HepG2 (cell line): ENCODE data around the gene FEM1C. TPM values are rescaled to one million over a fixed set of nuclear protein-coding genes. Genes with fewer than 3 reads are reported as not detected.

ENCODE experiments used
- ATAC-seq: fragments of 200-7000 bp; cut with Tn5 transposase; 3 replicates; pipeline ENCODE4 v1.9.1; 2020; ENCODE audit warnings: mild to moderate bottlenecking, moderate library complexity
- BruUV-seq: library from RNA; stranded (reverse); fragments of 400-500 nt; replicated peaks from 2 replicates; lab custom pipeline; 2021; lab: Mats Ljungman, UMichigan
- CTCF ChIA-PET: fragments of 300-600 bp; formaldehyde crosslinking; extraction: SDS; loops from one replicate; lab custom pipeline; 2021; ENCODE audit warnings: low total read pairs, inconsistent platforms, low intra/inter-chr PET ratio; lab: Yijun Ruan, JAX
- POLR2A ChIA-PET: fragments of 350-600 bp; sonication (Branson Sonifier 250); formaldehyde crosslinking; loops from one replicate; lab custom pipeline; 2020; ENCODE audit warnings: antibody characterized with exemption, inconsistent platforms; lab: Yijun Ruan, JAX
- DNase-seq: peaks from one replicate; pipeline ENCODE4 v3.0.0-alpha.2; 2015; ENCODE audit warnings: low spot score
- FAIRE-seq: peaks from 3 replicates; lab custom pipeline; 2011; peaks lifted over from hg19 to GRCh38; lab: Jason Lieb, UNC
- H2AFZ ChIP-seq: one replicate; pipeline ENCODE4 v1.6.1; 2011; ENCODE audit warnings: low read length, inconsistent platforms
- H3K27ac ChIP-seq: fragments of 300-600 bp; 3 replicates; pipeline ENCODE4 v1.8.0; 2011; ENCODE audit warnings: mixed run types, mild to moderate bottlenecking, mixed read lengths, low read length, inconsistent platforms; ENCODE audit not compliant: insufficient read depth; ENCODE audit errors: extremely low read length
- H3K27me3 ChIP-seq, 2 experiments: fragments of 200-600 bp in 1 of 2; 2 replicates in 1 of 2; 3 replicates in 1 of 2; pipeline versions ENCODE4 v1.6.0 to v1.8.0; 2011; ENCODE audit warnings: low read length in 2 of 2, mild to moderate bottlenecking in 2 of 2, moderate library complexity in 2 of 2, inconsistent platforms in 1 of 2; ENCODE audit not compliant: insufficient read depth in 2 of 2, control insufficient read depth in 1 of 2
- H3K36me3 ChIP-seq, 2 experiments: fragments of 200-600 bp in 1 of 2; replicated peaks in 1 of 2; 2 replicates in 1 of 2; 3 replicates in 1 of 2; pipeline versions ENCODE4 v1.5.1 to v1.8.0; 2011; ENCODE audit warnings: low read length in 2 of 2, inconsistent platforms in 1 of 2; ENCODE audit not compliant: insufficient read depth in 2 of 2, control insufficient read depth in 1 of 2
- H3K4me1 ChIP-seq: 2 replicates; pipeline ENCODE4 v1.5.1; 2012; ENCODE audit warnings: low read length, inconsistent platforms; ENCODE audit not compliant: insufficient read depth
- H3K4me2 ChIP-seq: 2 replicates; pipeline ENCODE4 v1.6.0; 2011; ENCODE audit warnings: low read depth, low read length, inconsistent platforms
- H3K4me3 ChIP-seq, 3 experiments: fragments of 200-600 bp in 1 of 3; sonication (generic), shearing (Covaris generic) in 1 of 3; replicated peaks in 1 of 3; 2 replicates each; pipeline ENCODE4 v1.5.1; 2011 to 2016; ENCODE audit warnings: low read length in 3 of 3, inconsistent platforms in 2 of 3, low read depth in 2 of 3, mild to moderate bottlenecking in 2 of 3, control low read depth in 1 of 3, mixed read lengths in 1 of 3; ENCODE audit not compliant: insufficient read depth in 1 of 3
- H3K79me2 ChIP-seq: one replicate; pipeline ENCODE4 v1.6.1; 2011; ENCODE audit warnings: low read length, inconsistent platforms; ENCODE audit not compliant: insufficient read depth
- H3K9ac ChIP-seq: 2 replicates; pipeline ENCODE4 v1.6.0; 2011; ENCODE audit warnings: mild to moderate bottlenecking, low read depth, low read length, inconsistent platforms; ENCODE audit not compliant: insufficient read depth
- H3K9me3 ChIP-seq: 2 replicates; pipeline ENCODE4 v1.5.1; 2012; ENCODE audit warnings: mild to moderate bottlenecking, low read length
- H4K20me1 ChIP-seq: 2 replicates; pipeline ENCODE4 v1.6.0; 2011; ENCODE audit warnings: inconsistent platforms, mild to moderate bottlenecking, low read length, moderate library complexity; ENCODE audit not compliant: insufficient read depth
- BORCS8-MEF2B ChIP-seq: sonication (generic); formaldehyde crosslinking; IDR thresholded peaks from 2 replicates; pipeline ENCODE4 v1.8.0; 2022; ENCODE audit warnings: mild to moderate bottlenecking, missing genetic modification reagents
- IRX3 ChIP-seq: sonication (generic); formaldehyde crosslinking; IDR thresholded peaks from 2 replicates; pipeline ENCODE4 v1.8.1; 2023; ENCODE audit warnings: mild to moderate bottlenecking, low read depth, missing genetic modification reagents, borderline replicate concordance
- KAT8 ChIP-seq: IDR thresholded peaks from 2 replicates; pipeline ENCODE4 v1.6.1; 2016; ENCODE audit warnings: missing genetic modification reagents, missing compliant biosample characterization
- LRRFIP1 ChIP-seq: sonication (generic); formaldehyde crosslinking; conservative IDR thresholded peaks from 2 replicates; pipeline ENCODE4 v1.4.0; 2020; ENCODE audit warnings: missing genetic modification reagents
- NR2F1 ChIP-seq, 2 experiments: fragments of 450-650 bp in 1 of 2; formaldehyde crosslinking in 1 of 2; IDR thresholded peaks; 2 replicates each; pipeline versions ENCODE4 v1.5.0 to v1.6.1; 2016 to 2020; ENCODE audit warnings: mild to moderate bottlenecking in 1 of 2, missing compliant biosample characterization in 1 of 2, missing genetic modification reagents in 1 of 2, moderate library complexity in 1 of 2
- RFX5 ChIP-seq: IDR thresholded peaks from 2 replicates; pipeline ENCODE4 v1.6.1; 2011; ENCODE audit warnings: low read depth, low read length, improper control_type of control experiment
- WGBS: methylation state at CpG from one replicate; pipeline ENCODE4 v1.1.6; 2017; ENCODE audit warnings: low lambda C conversion rate; 5-methylcytosine and 5-hydroxymethylcytosine counted together
- in situ Hi-C: cut with HindIII; loops from 2 replicates; pipeline ENCODE4 v1.10.0; 2017; ENCODE audit warnings: low pct_unique_long_range_greater_than_20kb; ENCODE audit not compliant: extremely low pct_ligation_motif_present
- intact Hi-C: fragments of 100-400 bp; cut with micrococcal nuclease; formaldehyde crosslinking; loops from one replicate; pipeline ENCODE4 v1.10.0; 2022; ENCODE audit not compliant: unreplicated experiment
- polyA plus RNA-seq, 8 experiments: library from polyadenylated mRNA; depleted of rRNA in 3 of 8; stranded (reverse) in 7 of 8; unstranded in 1 of 8; fragments of >200 nt; fragmentation: Illumina TruSeq in 4 of 8; extraction: Trizol in 4 of 8; gene quantifications; 2 replicates each; pipeline versions ENCODE4 v1.2.1 to v1.2.3, GENCODE V29; 2011 to 2016; ENCODE audit warnings: low read depth in 4 of 8, missing spikeins in 1 of 8, mixed read lengths in 1 of 8; ENCODE audit not compliant: insufficient read depth in 1 of 8
- total RNA-seq, 5 experiments: library from RNA; depleted of rRNA; stranded (reverse); fragments of >200 nt; fragmentation: Illumina TruSeq; extraction: Trizol; gene quantifications; 2 replicates each; pipeline ENCODE4 v1.2.3, GENCODE V29; 2016; ENCODE audit warnings: low read depth in 1 of 5
- TF ChIP-seq, protein P1 (sequence below): sonication (generic); formaldehyde crosslinking; IDR thresholded peaks from 2 replicates; pipeline ENCODE4 v1.4.0; 2020; ENCODE audit warnings: missing genetic modification reagents, low read depth, mild to moderate bottlenecking, borderline replicate concordance

FEM1C gene
- total and polyA plus RNA-seq, 2 of the 13 experiments (the other 11 are each of a cell fraction or from before 2014, with no cell fraction given) = 5.5 to 8.3 TPM

- TF ChIP-seq LRRFIP1 (no peak), IRX3 (CRISPR knock-in tag) (no peak), BORCS8-MEF2B (CRISPR knock-in tag) (no peak)
- TF ChIP-seq, all 625 proteins: peak for 0
Measured at GRCh38 chr5:115520191-115520590, 24.4 kb downstream of the FEM1C start (continued).

- BruUV-seq = no TSS peak
- ChIA-PET POLR2A (no interaction called here), CTCF (no interaction called here)
- 100% methylated on average over 1 of the region's 1 CpG for WGBS
- intact Hi-C loops = no loop called here
- H2AFZ ChIP-seq = no peak overlapping the region
- H3K27ac ChIP-seq = no peak overlapping the region
- no peak for ATAC-seq
- H3K79me2 ChIP-seq = no peaks in the 10 kb centered on the region
- H4K20me1 ChIP-seq = no peaks in the 10 kb centered on the region
- no peaks in the 10 kb centered on the region for H3K4me1 ChIP-seq
- no peak for FAIRE-seq
- H3K4me3 ChIP-seq = no peak overlapping the region
- no peak for DNase-seq
- in situ Hi-C loops = no loop called here
- no peaks in the 10 kb centered on the region for H3K9me3 ChIP-seq
- H3K27me3 ChIP-seq = no peaks in the 10 kb centered on the region
- TF ChIP-seq, protein P1, sequence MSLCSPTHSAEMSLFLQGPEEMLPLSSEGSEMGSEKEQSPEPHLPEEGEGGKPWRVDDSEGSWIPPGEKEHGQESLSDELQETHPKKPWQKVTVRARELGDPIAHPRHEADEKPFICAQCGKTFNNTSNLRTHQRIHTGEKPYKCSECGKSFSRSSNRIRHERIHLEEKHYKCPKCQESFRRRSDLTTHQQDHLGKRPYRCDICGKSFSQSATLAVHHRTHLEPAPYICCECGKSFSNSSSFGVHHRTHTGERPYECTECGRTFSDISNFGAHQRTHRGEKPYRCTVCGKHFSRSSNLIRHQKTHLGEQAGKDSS (CRISPR knock-in tag) = no peak
- TF ChIP-seq KAT8 (CRISPR knock-in tag) (no peak), NR2F1 (CRISPR knock-in tag; IDR thresholded peaks at IDR 0.05) (no peak), RFX5 (no peak)
- H3K36me3 ChIP-seq = no peaks in the 10 kb centered on the region
- no peak overlapping the region for H3K4me2 ChIP-seq
- no peak overlapping the region for H3K9ac ChIP-seq
Measured at GRCh38 chr5:115516372-115516771, 28.2 kb downstream of the FEM1C start.
